Suppressor macrophage (primary cell): ENCODE measurements around the gene ZNF277.

ENCODE experiments used
- DNase-seq, 4 experiments: peaks; one replicate each; pipeline ENCODE4 v3.0.0-alpha.2; 2020 to 2022

The ZNF277 gene

GRCh38 chr7:112185005-112185834 is 21.3 kb upstream of the ZNF277 start:
- DNase-seq: peak in 2 of 4 experiments; percentile 32 to 41

- DNase-seq: no peak
Measured at GRCh38 chr7:112186300-112186699, 20.2 kb upstream of the ZNF277 start.

GRCh38 chr7:112188257-112188656 is 18.2 kb upstream of the ZNF277 start:
- no peak for DNase-seq

GRCh38 chr7:112189691-112190090 is 16.8 kb upstream of the ZNF277 start:
- no peak for DNase-seq

GRCh38 chr7:112190120-112190519 is 16.4 kb upstream of the ZNF277 start:
- no peak for DNase-seq

GRCh38 chr7:112192236-112193154 is 14.0 kb upstream of the ZNF277 start:
- peak; percentile 38 to 71 (median 52) for DNase-seq

- no peak for DNase-seq
Measured at GRCh38 chr7:112193915-112194502, 12.5 kb upstream of the ZNF277 start.

- no peak for DNase-seq
Measured at GRCh38 chr7:112195717-112196116, 10.8 kb upstream of the ZNF277 start.

- no peak for DNase-seq
Measured at GRCh38 chr7:112197322-112197721, 9.2 kb upstream of the ZNF277 start.

- DNase-seq: peak in 2 of 4 experiments; percentile 57 to 71
Measured at GRCh38 chr7:112199035-112199655, 7.3 kb upstream of the ZNF277 start.

- DNase-seq: no peak
Measured at GRCh38 chr7:112199672-112200071, 6.8 kb upstream of the ZNF277 start.

GRCh38 chr7:112201411-112201810 is 5.1 kb upstream of the ZNF277 start:
- DNase-seq: no peak

GRCh38 chr7:112201839-112202238 is 4.7 kb upstream of the ZNF277 start:
- no peak for DNase-seq

- peak; percentile 72 to 78 (median 74) for DNase-seq
Measured at GRCh38 chr7:112202816-112203215, 3.7 kb upstream of the ZNF277 start.

- no peak for DNase-seq
Measured at GRCh38 chr7:112203365-112203739, 3.1 kb upstream of the ZNF277 start.

- DNase-seq: peak; percentile 62 to 75 (median 69)
Measured at GRCh38 chr7:112204499-112205342, 1.8 kb upstream of the ZNF277 start.

GRCh38 chr7:112205343-112206237 is 905 bp upstream of the ZNF277 start:
- DNase-seq: peak; percentile 66 to 78 (median 73)

GRCh38 chr7:112206991-112207592 is 597 bp downstream of the ZNF277 start:
- peak in 1 of 4 experiments; percentile 34 for DNase-seq

GRCh38 chr7:112207765-112208164 is 1.3 kb downstream of the ZNF277 start:
- DNase-seq: no peak

- DNase-seq: no peak
Measured at GRCh38 chr7:112211348-112211907, 4.9 kb downstream of the ZNF277 start.
